IMR-90 (cell line): ENCODE measurements around the gene IL3RA. TPM values are rescaled to one million over a fixed set of nuclear protein-coding genes. Genes with fewer than 3 reads are reported as not detected.

ENCODE experiments used
- ATAC-seq: fragments of 200-7000 bp; cut with Tn5 transposase; 2 replicates; pipeline ENCODE4 v1.9.1; 2020; ENCODE audit warnings: low read depth, mild to moderate bottlenecking, moderate library complexity
- BruUV-seq: library from RNA; stranded (reverse); fragments of 400-500 nt; replicated peaks from 2 replicates; lab custom pipeline; 2021; lab: Mats Ljungman, UMichigan
- CTCF ChIA-PET: fragments of 300-600 bp; formaldehyde crosslinking; extraction: SDS; loops from one replicate; lab custom pipeline; 2021; ENCODE audit warnings: antibody characterized with exemption; lab: Yijun Ruan, JAX
- POLR2A ChIA-PET: fragments of 300-600 bp; sonication (Branson Sonifier 250); formaldehyde crosslinking; loops from one replicate; lab custom pipeline; 2022; ENCODE audit warnings: antibody characterized with exemption; ENCODE audit not compliant: unreplicated experiment; lab: Charles Lee
- DNase-seq: peaks from one replicate; pipeline ENCODE4 v3.0.0; 2013
- H2AFZ ChIP-seq: replicated peaks from 2 replicates; pipeline ENCODE3; 2013; ENCODE audit warnings: low read length, mild to moderate bottlenecking; ENCODE audit not compliant: poor library complexity
- H2AK5ac ChIP-seq: 2 replicates; pipeline ENCODE4 v1.6.1; 2013; ENCODE audit warnings: low read depth, low read length, inconsistent platforms
- H2AK9ac ChIP-seq: replicated peaks from 2 replicates; pipeline ENCODE3; 2013; ENCODE audit warnings: mild to moderate bottlenecking, low read depth, low read length, moderate library complexity; ENCODE audit not compliant: poor library complexity
- H2BK120ac ChIP-seq: 2 replicates; pipeline ENCODE4 v1.6.1; 2013; ENCODE audit warnings: low read depth, low read length, inconsistent platforms
- H2BK15ac ChIP-seq: 3 replicates; pipeline ENCODE4 v1.6.1; 2013; ENCODE audit warnings: low read depth, low read length, inconsistent platforms
- H2BK20ac ChIP-seq: 2 replicates; pipeline ENCODE4 v1.6.1; 2013; ENCODE audit warnings: low read depth, mild to moderate bottlenecking, inconsistent platforms, low read length, moderate library complexity
- H2BK5ac ChIP-seq: 2 replicates; pipeline ENCODE4 v1.6.1; 2013; ENCODE audit warnings: mild to moderate bottlenecking, low read depth, low read length, inconsistent platforms; ENCODE audit not compliant: poor library complexity, severe bottlenecking
- H3K14ac ChIP-seq: replicated peaks from 2 replicates; pipeline ENCODE4 v1.6.1; 2013; ENCODE audit warnings: low read depth, low read length, inconsistent platforms
- H3K18ac ChIP-seq: 2 replicates; pipeline ENCODE4 v1.6.1; 2013; ENCODE audit warnings: low read depth, low read length, control low read depth
- H3K23ac ChIP-seq: 2 replicates; pipeline ENCODE4 v1.6.1; 2013; ENCODE audit warnings: low read depth, low read length, inconsistent platforms
- H3K27ac ChIP-seq: 2 replicates; pipeline ENCODE4 v1.5.1; 2013; ENCODE audit warnings: mild to moderate bottlenecking, control low read depth, low read length; ENCODE audit not compliant: insufficient read depth
- H3K27me3 ChIP-seq: 2 replicates; pipeline ENCODE4 v1.6.1; 2013; ENCODE audit warnings: low read length; ENCODE audit not compliant: control insufficient read depth, insufficient read depth
- H3K36me3 ChIP-seq: 2 replicates; pipeline ENCODE4 v1.6.1; 2013; ENCODE audit warnings: low read length, mixed read lengths; ENCODE audit not compliant: control insufficient read depth, insufficient read depth
- H3K4ac ChIP-seq: 2 replicates; pipeline ENCODE4 v1.6.1; 2013; ENCODE audit warnings: low read depth, low read length, inconsistent platforms
- H3K4me1 ChIP-seq: 2 replicates; pipeline ENCODE4 v1.6.1; 2013; ENCODE audit warnings: low read length, mixed read lengths; ENCODE audit not compliant: control insufficient read depth, insufficient read depth
- H3K4me2 ChIP-seq: 2 replicates; pipeline ENCODE4 v1.6.1; 2013; ENCODE audit warnings: low read depth, mild to moderate bottlenecking, control low read depth, low read length, moderate library complexity
- H3K4me3 ChIP-seq: 2 replicates; pipeline ENCODE4 v1.5.1; 2013; ENCODE audit warnings: low read depth, mild to moderate bottlenecking, control low read depth, low read length, moderate library complexity; ENCODE audit not compliant: insufficient read depth
- H3K56ac ChIP-seq: 2 replicates; pipeline ENCODE4 v1.6.1; 2013; ENCODE audit warnings: low read length, inconsistent platforms; ENCODE audit not compliant: insufficient read depth; ENCODE audit errors: extremely low read depth
- H3K79me1 ChIP-seq, 2 experiments: 2 replicates each; pipeline ENCODE4 v1.6.1; 2013; ENCODE audit warnings: low read length in 2 of 2, inconsistent platforms in 1 of 2, low read depth in 1 of 2
- H3K9ac ChIP-seq: 2 replicates; pipeline ENCODE4 v1.6.1; 2013; ENCODE audit warnings: low read depth, low read length, control low read depth
- H3K9me1 ChIP-seq: 2 replicates; pipeline ENCODE4 v1.6.1; 2013; ENCODE audit warnings: low read length, inconsistent platforms; ENCODE audit not compliant: insufficient read depth
- H3K9me3 ChIP-seq: 2 replicates; pipeline ENCODE4 v1.6.1; 2013; ENCODE audit warnings: low read length; ENCODE audit not compliant: control insufficient read depth, insufficient read depth
- H4K20me1 ChIP-seq: 2 replicates; pipeline ENCODE4 v1.6.1; 2013; ENCODE audit warnings: low read length, inconsistent platforms; ENCODE audit not compliant: insufficient read depth
- H4K5ac ChIP-seq: 2 replicates; pipeline ENCODE4 v1.6.1; 2013; ENCODE audit warnings: mild to moderate bottlenecking, low read depth, low read length, control low read depth
- H4K8ac ChIP-seq, 2 experiments: 2 replicates each; pipeline ENCODE4 v1.6.1; 2013; ENCODE audit warnings: low read depth in 2 of 2, low read length in 2 of 2, control low read depth in 1 of 2, inconsistent platforms in 1 of 2
- H4K91ac ChIP-seq: 2 replicates; pipeline ENCODE4 v1.6.1; 2013; ENCODE audit warnings: low read depth, low read length, inconsistent platforms; ENCODE audit not compliant: insufficient read depth
- BHLHE40 ChIP-seq: fragments of 150-350 bp; IDR thresholded peaks from 2 replicates; pipeline ENCODE4 v1.6.1; 2016; ENCODE audit warnings: mild to moderate bottlenecking, low read depth, low read length
- CEBPB ChIP-seq: IDR thresholded peaks from 2 replicates; pipeline ENCODE4 v1.6.1; 2012; ENCODE audit warnings: low read depth, low read length, improper control_type of control experiment
- CHD1 ChIP-seq: IDR thresholded peaks from 2 replicates; pipeline ENCODE4 v1.6.1; 2012; ENCODE audit warnings: low read depth, low read length, improper control_type of control experiment
- FOS ChIP-seq: fragments of 150-350 bp; IDR thresholded peaks from 2 replicates; pipeline ENCODE4 v1.6.1; 2016; ENCODE audit warnings: low read depth, low read length
- MAFK ChIP-seq: IDR thresholded peaks from 2 replicates; pipeline ENCODE4 v1.6.1; 2012; ENCODE audit warnings: low read depth, low read length, improper control_type of control experiment
- MAZ ChIP-seq: IDR thresholded peaks from 2 replicates; pipeline ENCODE4 v1.6.1; 2012; ENCODE audit warnings: low read depth, mild to moderate bottlenecking, low read length, improper control_type of control experiment, moderate library complexity, borderline replicate concordance
- MXI1 ChIP-seq: IDR thresholded peaks from 2 replicates; pipeline ENCODE4 v1.6.1; 2012; ENCODE audit warnings: low read depth, mild to moderate bottlenecking, low read length, moderate library complexity, borderline replicate concordance
- NFE2L2 ChIP-seq: fragments of 150-350 bp; IDR thresholded peaks from 2 replicates; pipeline ENCODE4 v1.6.1; 2016; ENCODE audit warnings: low read depth, mild to moderate bottlenecking, low read length
- POLR2A ChIP-seq: IDR thresholded peaks from 2 replicates; pipeline ENCODE4 v1.6.1; 2012; ENCODE audit warnings: mild to moderate bottlenecking, low read depth, low read length
- RCOR1 ChIP-seq: IDR thresholded peaks from 2 replicates; pipeline ENCODE4 v1.6.1; 2012; ENCODE audit warnings: mild to moderate bottlenecking, low read length, improper control_type of control experiment; ENCODE audit not compliant: insufficient replicate concordance
- RFX5 ChIP-seq: IDR thresholded peaks from 2 replicates; pipeline ENCODE4 v1.8.0; 2012; ENCODE audit warnings: low read depth, mild to moderate bottlenecking, low read length, moderate library complexity
- SMC3 ChIP-seq: fragments of 150-350 bp; IDR thresholded peaks from 2 replicates; pipeline ENCODE4 v1.6.1; 2016; ENCODE audit warnings: low read depth, mild to moderate bottlenecking, antibody characterized with exemption, low read length, moderate library complexity
- WGBS, 2 experiments: methylation state at CpG; one replicate each; pipeline versions ENCODE4 v1.1.5 to v1.1.7; 2013; ENCODE audit warnings: missing lambda C conversion rate in 2 of 2; ENCODE audit not compliant: insufficient read length in 1 of 2; ENCODE audit errors: extremely low coverage in 2 of 2; 5-methylcytosine and 5-hydroxymethylcytosine counted together
- dilution Hi-C: fragments of 300-500 bp; cut with HindIII; formaldehyde crosslinking; loops from one replicate; pipeline ENCODE4 v1.14.3; 2018; ENCODE audit warnings: low sequenced_read_pairs; ENCODE audit not compliant: unreplicated experiment
- in situ Hi-C: fragments of 300-500 bp; cut with MboI; formaldehyde crosslinking; loops from 3 replicates; pipeline ENCODE4 v1.14.3; 2019; ENCODE audit warnings: low sequenced_read_pairs, inconsistent platforms, mixed read lengths
- intact Hi-C: fragments of 100-400 bp; cut with micrococcal nuclease; formaldehyde crosslinking; loops from 2 replicates; pipeline ENCODE4 v1.10.0; 2022
- polyA plus RNA-seq, 3 experiments: library from polyadenylated mRNA; depleted of rRNA; stranded (reverse); fragments of >200 nt; gene quantifications; 2 replicates each; pipeline ENCODE4 v1.2.3, GENCODE V29; 2012; ENCODE audit warnings: low replicate concordance in 1 of 3
- total RNA-seq: library from RNA; depleted of rRNA; stranded (reverse); fragments of >200 nt; gene quantifications from 2 replicates; pipeline ENCODE4 v1.2.3, GENCODE V29; 2012
- TF ChIP-seq, protein P1 (sequence below): fragments of 150-350 bp; IDR thresholded peaks from 2 replicates; pipeline ENCODE4 v1.6.1; 2016; ENCODE audit warnings: low read depth, mild to moderate bottlenecking, low read length, moderate library complexity, borderline replicate concordance

IL3RA gene
- total and polyA plus RNA-seq, 2 of the 4 experiments (the other 2 are of a cell fraction): not detected

DNA sequence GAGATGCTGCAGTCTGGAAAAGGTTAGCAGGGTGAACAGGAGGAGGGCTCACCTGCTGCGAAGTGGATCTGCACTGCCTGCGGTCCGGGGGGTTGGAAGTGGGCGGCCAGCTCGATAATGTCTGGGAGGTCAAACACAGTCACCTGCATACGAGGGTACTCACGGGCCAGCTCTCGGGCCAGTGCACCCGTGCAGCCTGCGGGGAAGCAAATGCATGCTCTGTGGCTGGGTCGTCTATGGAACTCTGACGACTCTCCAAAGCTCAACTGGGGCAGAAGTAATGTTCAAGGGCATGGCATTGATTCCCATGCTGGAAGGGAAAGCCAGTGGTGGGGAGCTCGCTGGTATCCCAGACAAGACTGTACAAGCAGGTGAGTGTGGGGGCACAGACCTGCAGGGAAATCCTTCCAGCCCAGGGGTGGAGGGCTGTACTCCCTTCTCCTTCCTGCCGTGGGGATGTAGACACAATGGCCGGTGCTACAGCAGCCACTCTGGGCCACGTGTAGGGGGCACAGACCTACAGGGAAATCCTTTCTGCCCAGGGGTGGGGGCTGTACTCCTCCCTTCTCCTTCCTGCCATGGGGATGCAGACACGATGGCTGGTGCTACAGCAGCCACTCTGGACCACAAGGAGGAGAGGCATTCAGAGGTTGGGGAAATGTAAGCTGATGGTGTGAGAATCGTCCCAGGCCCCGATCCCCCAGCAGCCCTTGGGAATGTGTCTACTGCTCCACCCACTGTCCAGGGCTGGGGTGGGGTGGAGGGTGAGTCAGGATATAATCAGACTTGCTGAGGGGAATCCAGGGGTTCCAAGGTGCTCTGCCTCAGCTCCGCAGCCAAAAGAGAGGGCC is 81.6 kb downstream of the IL3RA start (continued):
- TF ChIP-seq CHD1: no peak
- no peak for TF ChIP-seq POLR2A

DNA sequence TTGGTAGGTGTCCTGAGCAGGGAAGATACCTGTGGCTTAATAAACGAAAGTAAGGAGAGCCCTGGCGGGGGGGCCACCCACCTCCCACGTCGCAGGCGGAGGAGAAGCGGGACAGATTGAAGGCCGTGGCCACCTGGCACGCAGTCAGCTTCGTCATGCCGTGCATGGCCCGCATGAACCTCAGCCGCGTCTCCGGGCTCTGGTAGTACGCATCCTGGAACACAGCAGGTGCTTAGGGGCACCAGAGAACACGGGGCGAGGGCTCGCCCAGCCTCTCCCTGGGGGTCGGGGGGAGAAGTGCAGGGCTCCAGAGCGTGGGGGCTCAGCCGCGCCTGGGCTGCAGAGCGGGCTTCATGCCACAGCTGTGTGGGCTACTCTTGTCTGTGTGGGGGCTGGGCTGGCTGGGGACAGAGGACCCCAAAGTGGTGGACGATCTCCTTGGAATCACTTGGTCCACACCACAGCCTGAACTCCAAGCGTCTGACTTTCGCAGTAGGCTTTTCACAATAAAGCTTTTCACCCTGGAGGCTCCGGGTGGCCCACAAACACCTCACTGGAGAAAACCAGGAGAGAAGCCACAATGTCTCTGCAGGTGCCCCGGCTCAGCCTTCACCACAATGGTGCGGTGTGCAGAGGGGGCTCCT is 82.4 kb downstream of the IL3RA start:
- DNase-seq: no peak
- Histone ChIP-seq H3K23ac (no peak overlapping the region), H2BK5ac (no peak overlapping the region), H3K4me1 (no peaks in the 10 kb centered on the region), H3K56ac (no peak overlapping the region), H3K4ac (no peak overlapping the region), H4K91ac (no peak overlapping the region), H3K9ac (no peak overlapping the region), H3K4me3 (no peak overlapping the region), H3K27me3 (no peaks in the 10 kb centered on the region), H2BK120ac (no peak overlapping the region), H3K18ac (no peak overlapping the region), H2BK20ac (no peak overlapping the region), H3K14ac (no peak overlapping the region), H3K36me3 (peaks cover 67% of the 10 kb centered on the region), H4K8ac (no peak overlapping the region), H4K5ac (no peak overlapping the region), H3K79me1 (no peaks in the 10 kb centered on the region; a peak in 1 of 4 replicates), H2AFZ (no peak overlapping the region), H2AK9ac (no peak overlapping the region), H2BK15ac (no peak overlapping the region), H3K27ac (no peak overlapping the region), H3K9me1 (0 out of 2 replicates have a peak, but pooled peaks cover 6% of the 10 kb centered on the region), H3K9me3 (peaks cover 27% of the 10 kb centered on the region), H4K20me1 (no peaks in the 10 kb centered on the region; the same call in 1 of the 2 replicates), H2AK5ac (no peak overlapping the region), H3K4me2 (no peak overlapping the region)
- no TSS peak for BruUV-seq
- 97% methylated on average over 15 of the region's 29 CpGs; no CpG with 5 or more reads in 1 of the 2 experiments for WGBS, 2 experiments
- ChIA-PET CTCF (no interaction called here), POLR2A (no interaction called here)
- dilution Hi-C loops (no loop called here), in situ Hi-C loops (no loop called here), intact Hi-C loops (no loop called here)
- no peak for ATAC-seq
- TF ChIP-seq, protein P1, sequence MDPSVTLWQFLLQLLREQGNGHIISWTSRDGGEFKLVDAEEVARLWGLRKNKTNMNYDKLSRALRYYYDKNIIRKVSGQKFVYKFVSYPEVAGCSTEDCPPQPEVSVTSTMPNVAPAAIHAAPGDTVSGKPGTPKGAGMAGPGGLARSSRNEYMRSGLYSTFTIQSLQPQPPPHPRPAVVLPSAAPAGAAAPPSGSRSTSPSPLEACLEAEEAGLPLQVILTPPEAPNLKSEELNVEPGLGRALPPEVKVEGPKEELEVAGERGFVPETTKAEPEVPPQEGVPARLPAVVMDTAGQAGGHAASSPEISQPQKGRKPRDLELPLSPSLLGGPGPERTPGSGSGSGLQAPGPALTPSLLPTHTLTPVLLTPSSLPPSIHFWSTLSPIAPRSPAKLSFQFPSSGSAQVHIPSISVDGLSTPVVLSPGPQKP: no peak
- TF ChIP-seq NFE2L2: no peak
- no peak for TF ChIP-seq MXI1
- TF ChIP-seq SMC3: no peak
- no peak for TF ChIP-seq CEBPB
- TF ChIP-seq MAFK: no peak
- no peak for TF ChIP-seq BHLHE40
- TF ChIP-seq POLR2A: no peak
- TF ChIP-seq RCOR1: no peak
- TF ChIP-seq FOS: no peak
- TF ChIP-seq CHD1: no peak
- no peak for TF ChIP-seq RFX5
- TF ChIP-seq MAZ: no peak
